Ovary (tissue), 3 donors: Measurements from ENCODE around the gene STEAP1B.

Experiments
- CTCF ChIP-seq, 3 donors: fragments of 450-650 bp in 2 of 3; fragments of 200-600 bp in 1 of 3; IDR thresholded peaks; one replicate each; pipeline versions ENCODE4 v1.5.1 to v1.8.0; 2016 to 2022; ENCODE audit warnings: antibody characterized with exemption in 3 of 3, mild to moderate bottlenecking in 1 of 3
- EP300 ChIP-seq: sonication (generic); formaldehyde crosslinking; IDR thresholded peaks from one replicate; pipeline ENCODE4 v1.6.1; 2017; ENCODE audit warnings: antibody characterized with exemption
- POLR2A ChIP-seq: fragments of 450-650 bp; IDR thresholded peaks from one replicate; pipeline ENCODE4 v1.6.1; 2017; ENCODE audit warnings: antibody characterized with exemption, mild to moderate bottlenecking, moderate library complexity
- donor health status: DM: no; HTN: no; CAD: no.

- no peak for TF ChIP-seq CTCF (IDR thresholded peaks at IDR 0.05)
- TF ChIP-seq POLR2A = no peak
- no peak for TF ChIP-seq EP300
Observed at GRCh38 chr7:22435105-22435504, 64.9 kb downstream of the STEAP1B start.
